Activated CD4-positive, CD25-positive, alpha-beta regulatory T cell treated with anti-CD3 and anti-CD28 coated beads, Interleukin-2, amount 50 U/mL, for 24 hours (primary cell): ENCODE results near the gene THAP11.
"Not testable (repeated sequence)": the region's sequence is repeated elsewhere in the genome, so short reads cannot be mapped to it uniquely, and the experiment has no call there.

Experiments
- ATAC-seq, 2 donors: fragments of 150-1000 bp; cut with Tn5 transposase; one replicate each; pipeline ENCODE4 v1.10.0; 2021; ENCODE audit warnings: mild to moderate bottlenecking in 1 of 2, moderate library complexity in 1 of 2

The THAP11 gene

GRCh38 chr16:67862623-67863583 is 20.8 kb downstream of the THAP11 start:
- no peak for ATAC-seq

DNA sequence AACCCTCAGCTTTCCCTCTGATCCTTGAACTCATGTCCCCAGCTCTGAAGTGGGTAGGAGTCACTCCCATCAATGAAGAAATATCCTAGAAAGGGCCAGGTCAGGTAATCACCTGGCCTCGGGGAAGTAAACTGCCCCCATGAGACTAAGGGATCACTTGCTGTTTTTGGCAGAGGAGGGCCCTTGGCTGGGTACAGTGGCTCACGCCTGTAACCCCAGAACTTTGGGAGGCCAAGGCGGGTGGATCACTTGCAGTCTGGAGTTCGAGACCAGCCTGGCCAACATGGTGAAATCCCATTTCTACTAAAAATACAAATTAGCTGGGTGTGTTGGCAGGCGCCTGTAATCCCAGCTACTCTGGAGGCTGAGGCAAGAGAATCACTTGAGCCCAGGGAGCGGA is 21.9 kb downstream of the THAP11 start:
- not testable (repeated sequence) for ATAC-seq

- no peak for ATAC-seq
These were observed 22.5 kb downstream of the THAP11 start for GRCh38 chr16:67864594-67864993.

- peak in 1 of 2 donors; percentile 58 for ATAC-seq
These were observed 23.2 kb downstream of the THAP11 start for GRCh38 chr16:67865318-67865717.

GRCh38 chr16:67868290-67868689 is 26.2 kb downstream of the THAP11 start:
- ATAC-seq: no peak

DNA sequence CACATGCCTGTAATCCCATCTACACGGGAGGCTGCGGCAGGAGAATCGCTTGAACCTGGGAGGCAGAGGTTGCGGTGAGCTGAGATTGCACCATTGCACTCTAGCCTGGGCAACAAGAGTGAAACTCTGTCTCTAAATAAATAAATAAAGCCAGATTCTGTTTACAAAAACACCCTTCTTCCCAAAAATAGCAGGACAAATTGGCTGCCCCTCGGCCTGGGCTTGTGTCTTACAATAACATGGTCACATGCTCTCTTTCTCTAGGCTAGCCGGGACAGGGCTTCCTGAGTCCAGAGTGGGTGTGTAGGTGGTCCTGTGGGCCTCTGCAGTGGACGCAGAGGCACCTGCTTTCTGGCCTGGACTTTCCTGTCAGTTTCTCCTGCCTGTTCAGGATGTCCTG is 27.5 kb downstream of the THAP11 start:
- ATAC-seq: no peak

DNA sequence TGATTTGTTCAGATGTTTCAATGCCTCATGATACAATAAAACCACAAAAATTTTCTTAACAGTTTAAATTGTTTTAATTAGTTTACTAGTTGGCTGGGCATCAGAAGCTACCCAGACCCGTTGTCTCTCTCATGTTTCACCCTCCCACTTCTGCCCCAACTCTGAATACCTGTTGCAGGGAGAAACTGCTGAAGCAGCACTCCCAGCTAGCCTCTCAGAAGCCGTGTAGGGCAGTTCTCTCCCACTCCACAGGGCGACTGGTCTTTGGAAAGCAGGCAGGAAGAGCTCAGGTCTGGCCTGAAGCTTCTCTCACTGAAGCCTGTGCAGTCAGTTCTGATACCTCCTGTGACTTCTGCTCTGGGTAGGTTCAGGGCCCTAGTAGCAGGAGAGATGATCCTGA is 29.1 kb downstream of the THAP11 start:
- no peak for ATAC-seq

DNA sequence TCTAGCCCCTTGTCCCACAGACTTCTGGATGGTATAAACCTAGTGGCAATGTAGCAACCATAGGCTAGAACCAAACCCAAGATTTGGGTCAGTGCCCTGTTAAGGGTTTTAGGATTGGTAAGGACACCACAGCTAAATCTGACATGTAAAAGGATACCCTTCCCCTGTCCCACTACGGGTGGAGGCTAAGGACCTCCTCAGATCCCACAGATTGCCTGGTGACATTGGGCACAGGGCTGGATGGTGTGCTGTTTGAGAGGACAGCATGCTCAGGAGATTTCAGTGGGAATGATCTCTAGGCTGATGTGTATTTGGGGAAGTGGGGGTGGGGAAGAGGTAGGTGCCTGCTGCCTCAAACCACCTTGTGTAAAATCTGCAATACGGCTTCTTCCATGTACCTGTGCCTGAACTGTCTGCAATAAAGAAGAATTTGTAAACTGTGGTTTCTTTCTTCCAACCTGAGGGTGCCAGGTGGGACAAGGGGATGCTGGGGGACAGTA is 30.1 kb downstream of the THAP11 start:
- ATAC-seq: no peak

DNA sequence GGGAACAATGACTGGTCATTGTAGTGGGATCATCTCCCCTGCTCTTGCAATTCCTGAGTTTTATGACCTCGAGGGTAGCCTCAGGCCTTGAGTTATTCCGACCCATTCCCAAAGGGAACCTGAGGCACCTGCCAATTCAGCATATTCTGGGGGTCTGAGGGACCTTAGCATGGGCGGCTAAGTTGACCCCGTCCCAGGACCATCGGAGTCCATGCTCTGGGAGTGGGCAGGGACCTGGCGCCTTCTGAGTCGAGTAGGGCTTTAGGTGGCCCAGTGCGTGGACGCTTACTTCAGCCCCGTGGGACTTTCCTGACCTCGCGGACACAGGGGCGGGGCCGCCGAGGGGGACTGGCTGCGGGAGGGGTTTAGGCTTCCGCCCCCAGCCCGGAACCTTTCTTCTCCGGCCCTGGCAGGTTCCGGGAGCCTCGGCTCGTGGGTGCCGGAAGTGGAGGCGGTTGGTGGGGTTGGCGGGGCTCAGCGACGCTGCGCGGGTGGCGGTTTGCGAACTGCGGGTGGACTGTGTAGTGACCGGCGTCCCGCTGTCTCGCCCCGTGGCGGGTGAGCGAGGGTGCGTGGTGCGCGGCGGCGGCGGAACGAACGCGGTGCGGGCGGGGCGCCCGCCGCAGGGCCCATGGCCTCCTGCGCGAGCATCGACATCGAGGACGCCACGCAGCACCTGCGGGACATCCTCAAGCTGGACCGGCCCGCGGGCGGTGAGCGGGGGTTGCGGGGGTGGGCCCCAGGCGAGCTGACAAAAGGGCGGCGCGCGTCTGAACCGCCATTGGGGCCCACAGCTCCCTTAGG is 30.7 kb downstream of the THAP11 start, which contains the start of gene EDC4:
EDC4 (plus strand) TSS at position 422 of the 804 bp plus-strand sequence; CDS start at position 632, 210 bp downstream.
- peak; percentile 92 to 94 for ATAC-seq

DNA sequence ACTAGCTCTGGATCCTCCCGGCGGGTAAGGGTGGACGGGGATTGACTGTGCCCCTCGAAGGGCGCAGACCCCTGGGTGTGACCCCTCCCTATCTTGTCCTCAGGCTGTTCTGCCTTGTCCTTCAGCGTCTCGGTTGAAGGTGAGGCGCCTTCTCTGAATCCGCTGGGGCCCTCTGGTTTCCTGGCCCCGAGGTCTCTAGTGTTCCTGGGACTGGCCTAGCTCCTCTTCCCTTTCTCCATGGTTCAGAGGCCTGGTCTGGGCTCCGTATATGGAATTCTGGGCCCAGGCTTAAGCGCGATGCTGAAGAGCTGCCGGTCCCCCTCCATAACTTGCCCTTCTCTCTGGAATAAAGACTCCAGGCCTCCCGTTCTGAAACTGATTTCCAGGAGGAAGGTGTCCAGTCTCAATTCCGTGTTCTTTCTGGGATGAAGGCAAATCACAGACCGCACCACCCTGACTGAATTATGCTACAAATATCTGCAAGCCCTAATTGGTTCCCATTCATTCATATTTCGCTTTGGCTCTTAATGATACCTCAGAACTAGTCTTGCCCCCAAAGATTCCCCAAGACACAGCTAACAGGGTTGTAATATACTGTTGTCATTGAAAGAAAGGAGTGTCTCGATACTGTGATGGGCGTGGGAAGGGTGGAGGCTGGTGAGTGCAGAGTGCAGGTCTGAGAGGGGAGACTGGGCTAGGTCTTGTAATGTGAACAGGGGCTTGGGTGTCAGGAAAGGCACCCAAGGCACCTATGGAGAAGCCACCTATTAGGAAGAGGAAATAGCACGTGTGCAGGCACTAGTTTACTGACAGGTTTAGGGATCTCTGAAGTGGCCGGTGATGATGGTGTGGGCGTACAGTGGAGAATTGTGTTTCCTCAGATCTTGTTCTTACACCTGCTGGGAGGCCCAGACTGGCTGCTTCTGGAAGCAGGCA is 31.6 kb downstream of the THAP11 start:
- ATAC-seq: peak in 1 of 2 donors; percentile 11

DNA sequence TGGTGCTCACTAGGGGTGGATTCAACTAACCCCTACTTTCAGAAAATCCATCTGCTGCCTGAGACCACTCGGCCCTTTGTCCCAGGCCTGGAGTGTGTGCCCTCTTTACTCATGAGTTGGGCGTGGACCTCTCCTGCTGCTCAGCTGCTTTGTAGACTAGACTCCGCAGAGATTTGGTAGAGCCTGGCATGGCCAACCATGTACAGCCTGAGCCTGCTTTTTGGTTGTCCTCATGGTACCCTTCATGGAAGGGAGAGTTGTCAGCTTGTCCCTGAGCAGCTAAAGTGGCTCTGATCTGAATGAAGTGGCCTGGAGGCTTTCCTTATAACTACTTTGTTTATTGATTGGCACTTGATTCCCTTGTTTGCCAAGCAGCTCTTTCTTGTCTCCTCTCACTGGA is 32.3 kb downstream of the THAP11 start:
- ATAC-seq: no peak

GRCh38 chr16:67877064-67877463 is 34.9 kb downstream of the THAP11 start:
- no peak for ATAC-seq

DNA sequence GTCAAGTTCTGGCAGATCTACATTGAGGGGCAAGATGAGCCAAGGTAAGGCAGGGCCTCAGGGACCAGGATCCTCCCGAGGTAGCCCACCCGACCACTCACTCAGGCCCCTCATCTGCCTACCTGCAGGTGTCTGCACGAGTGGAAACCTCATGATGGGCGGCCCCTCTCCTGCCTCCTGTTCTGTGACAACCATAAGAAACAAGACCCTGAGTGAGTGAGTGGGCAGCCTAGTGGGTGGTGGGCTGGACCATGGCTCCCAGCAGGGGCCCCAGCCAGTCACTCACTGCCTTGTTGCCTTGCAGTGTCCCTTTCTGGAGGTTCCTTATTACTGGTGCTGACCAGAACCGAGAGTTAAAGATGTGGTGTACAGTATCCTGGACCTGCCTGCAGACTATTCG is 36.1 kb downstream of the THAP11 start:
- ATAC-seq: no peak

DNA sequence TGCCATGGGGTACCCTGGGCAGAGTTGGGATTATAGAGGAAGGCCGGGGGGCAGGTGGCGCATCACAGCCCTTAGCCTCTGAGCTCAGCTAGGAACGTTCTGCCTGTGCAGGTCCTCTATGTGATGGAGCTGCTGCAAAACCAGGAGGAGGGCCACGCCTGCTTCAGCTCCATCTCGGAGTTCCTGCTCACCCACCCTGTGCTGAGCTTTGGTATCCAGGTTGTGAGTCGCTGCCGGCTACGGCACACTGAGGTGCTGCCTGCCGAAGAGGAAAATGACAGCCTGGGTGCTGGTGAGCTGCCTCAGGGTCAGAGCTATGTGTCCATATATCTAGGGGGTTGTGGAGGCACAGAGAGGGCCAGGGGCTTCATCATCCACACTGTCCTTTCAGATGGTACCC is 36.7 kb downstream of the THAP11 start:
- no peak for ATAC-seq

GRCh38 chr16:67879462-67879861 is 37.3 kb downstream of the THAP11 start:
- no peak for ATAC-seq

DNA sequence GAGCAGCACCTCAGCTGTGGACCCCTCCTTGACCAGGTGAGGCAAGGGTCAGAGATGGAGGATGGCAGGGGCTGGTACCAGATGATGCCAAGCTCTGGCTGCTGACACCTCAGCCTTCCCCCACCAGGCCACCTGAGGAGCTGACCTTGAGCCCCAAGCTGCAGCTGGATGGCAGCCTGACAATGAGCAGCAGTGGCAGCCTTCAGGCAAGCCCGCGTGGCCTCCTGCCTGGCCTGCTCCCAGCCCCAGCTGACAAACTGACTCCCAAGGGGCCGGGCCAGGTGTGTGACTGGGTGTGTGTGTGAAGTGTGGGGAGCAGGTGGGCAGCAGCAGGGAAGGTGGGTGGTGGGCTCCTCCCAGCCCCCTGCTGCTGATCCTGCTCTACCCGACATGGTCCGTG is 37.8 kb downstream of the THAP11 start:
- no peak for ATAC-seq

- ATAC-seq: no peak
These were observed 38.5 kb downstream of the THAP11 start for GRCh38 chr16:67880584-67880983.

- no peak for ATAC-seq
These were observed 39.6 kb downstream of the THAP11 start for GRCh38 chr16:67881621-67882161.

DNA sequence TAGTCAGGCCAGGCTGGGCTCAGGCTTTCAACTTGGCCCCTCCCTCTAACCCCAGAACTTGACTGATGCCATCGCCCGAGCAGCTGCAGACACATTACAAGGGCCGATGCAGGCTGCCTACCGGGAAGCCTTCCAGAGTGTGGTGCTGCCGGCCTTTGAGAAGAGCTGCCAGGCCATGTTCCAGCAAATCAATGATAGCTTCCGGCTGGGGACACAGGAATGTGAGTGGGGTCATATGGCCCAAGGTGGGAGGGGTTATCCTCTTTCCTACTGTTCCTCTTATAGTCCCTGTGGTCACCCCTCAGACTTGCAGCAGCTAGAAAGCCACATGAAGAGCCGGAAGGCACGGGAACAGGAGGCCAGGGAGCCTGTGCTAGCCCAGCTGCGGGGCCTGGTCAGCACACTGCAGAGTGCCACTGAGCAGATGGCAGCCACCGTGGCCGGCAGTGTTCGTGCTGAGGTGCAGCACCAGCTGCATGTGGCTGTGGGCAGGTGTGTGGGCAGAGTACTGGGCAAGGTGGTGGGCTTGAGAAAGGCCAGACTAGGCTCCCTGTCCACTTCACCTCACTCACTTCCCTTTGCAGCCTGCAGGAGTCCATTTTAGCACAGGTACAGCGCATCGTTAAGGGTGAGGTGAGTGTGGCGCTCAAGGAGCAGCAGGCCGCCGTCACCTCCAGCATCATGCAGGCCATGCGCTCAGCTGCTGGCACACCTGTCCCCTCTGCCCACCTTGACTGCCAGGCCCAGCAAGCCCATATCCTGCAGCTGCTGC is 40.4 kb downstream of the THAP11 start:
- ATAC-seq: no peak

DNA sequence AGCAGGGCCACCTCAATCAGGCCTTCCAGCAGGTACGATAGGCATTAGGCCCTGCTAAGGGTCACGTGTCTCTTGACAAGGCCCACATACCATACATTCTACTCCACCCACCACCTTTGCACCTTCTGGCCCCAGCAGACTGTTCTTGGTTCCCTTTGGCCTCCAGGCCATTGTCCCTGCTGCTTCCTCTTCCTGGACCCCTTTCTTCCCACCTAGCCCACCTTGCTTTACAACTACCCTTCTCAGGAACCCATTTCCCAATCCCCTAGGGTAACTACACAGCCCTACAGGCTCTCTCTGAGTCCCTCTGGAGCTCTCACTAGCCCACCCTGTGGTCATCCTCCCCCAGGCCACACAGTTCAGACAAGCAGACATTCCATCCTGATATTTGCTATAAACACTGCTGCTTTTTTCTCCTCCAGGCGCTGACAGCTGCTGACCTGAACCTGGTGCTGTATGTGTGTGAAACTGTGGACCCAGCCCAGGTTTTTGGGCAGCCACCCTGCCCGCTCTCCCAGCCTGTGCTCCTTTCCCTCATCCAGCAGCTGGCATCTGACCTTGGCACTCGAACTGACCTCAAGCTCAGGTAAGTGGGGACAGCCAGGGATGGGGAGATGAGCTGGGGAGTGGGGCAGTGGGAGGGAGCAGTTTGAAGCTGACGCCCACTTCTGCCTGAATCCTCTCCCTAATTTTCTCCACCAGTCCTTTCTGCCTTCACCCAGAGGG is 41.2 kb downstream of the THAP11 start:
- ATAC-seq: peak in 1 of 2 donors; percentile 6
